Vagina (tissue), 2 donors: Measurements from ENCODE around the gene CGB1. TPM values are rescaled to one million over a fixed set of nuclear protein-coding genes. Genes with fewer than 3 reads are reported as not detected.

Experiments
- DNase-seq, 2 donors: peaks; one replicate each; pipeline ENCODE4 v3.0.0-alpha.2; 2017; ENCODE audit errors: extremely low spot score in 2 of 2
- H3K27ac ChIP-seq: fragments of 200-600 bp; sonication (generic); one replicate; pipeline ENCODE4 v1.5.1; 2019
- H3K27me3 ChIP-seq: fragments of 200-600 bp; sonication (generic); one replicate; pipeline ENCODE4 v1.5.1; 2019
- H3K36me3 ChIP-seq, 2 donors: fragments of 200-600 bp; sonication (generic); one replicate each; pipeline ENCODE4 v1.5.1; 2017 to 2019
- H3K4me1 ChIP-seq: fragments of 200-600 bp; sonication (generic); one replicate; pipeline ENCODE4 v1.5.1; 2019
- H3K4me3 ChIP-seq, 2 donors: fragments of 200-600 bp; sonication (generic); 1 replicate in 1 of 2; 2 replicates in 1 of 2; pipeline ENCODE4 v1.5.1; 2016 to 2019
- H3K9me3 ChIP-seq: fragments of 200-600 bp; sonication (generic); one replicate; pipeline ENCODE4 v1.5.1; 2019
- POLR2A ChIP-seq, 2 donors: fragments of 450-650 bp; IDR thresholded peaks; one replicate each; pipeline ENCODE4 v1.6.1; 2017; ENCODE audit warnings: antibody characterized with exemption in 2 of 2, mild to moderate bottlenecking in 2 of 2, moderate library complexity in 2 of 2
- POLR2AphosphoS5 ChIP-seq, 2 donors: sonication (generic); formaldehyde crosslinking; IDR thresholded peaks; one replicate each; pipeline ENCODE4 v1.9.0; 2017; ENCODE audit warnings: antibody characterized with exemption in 2 of 2, mild to moderate bottlenecking in 2 of 2, low read depth in 1 of 2; ENCODE audit not compliant: insufficient read depth in 1 of 2
- intact Hi-C: fragments of 100-400 bp; cut with DNase I; formaldehyde crosslinking; loops from one replicate; pipeline ENCODE4 v1.15.1; 2023
- total RNA-seq: library from RNA; depleted of rRNA; stranded (reverse); fragments of >200 nt; gene quantifications from one replicate; pipeline ENCODE4 v1.2.3, GENCODE V29; 2016
- TF ChIP-seq, protein P1 (sequence below), 3 experiments: fragments of 450-650 bp in 2 of 3; fragments of 200-600 bp in 1 of 3; sonication (generic) in 1 of 3; IDR thresholded peaks; one replicate each; pipeline ENCODE4 v1.5.1; 2017 to 2019; ENCODE audit warnings: antibody characterized with exemption in 3 of 3, mild to moderate bottlenecking in 2 of 3, moderate library complexity in 2 of 3

CGB1 gene
- total RNA-seq, 1 donor from 2014 or later, result not detected

DNA sequence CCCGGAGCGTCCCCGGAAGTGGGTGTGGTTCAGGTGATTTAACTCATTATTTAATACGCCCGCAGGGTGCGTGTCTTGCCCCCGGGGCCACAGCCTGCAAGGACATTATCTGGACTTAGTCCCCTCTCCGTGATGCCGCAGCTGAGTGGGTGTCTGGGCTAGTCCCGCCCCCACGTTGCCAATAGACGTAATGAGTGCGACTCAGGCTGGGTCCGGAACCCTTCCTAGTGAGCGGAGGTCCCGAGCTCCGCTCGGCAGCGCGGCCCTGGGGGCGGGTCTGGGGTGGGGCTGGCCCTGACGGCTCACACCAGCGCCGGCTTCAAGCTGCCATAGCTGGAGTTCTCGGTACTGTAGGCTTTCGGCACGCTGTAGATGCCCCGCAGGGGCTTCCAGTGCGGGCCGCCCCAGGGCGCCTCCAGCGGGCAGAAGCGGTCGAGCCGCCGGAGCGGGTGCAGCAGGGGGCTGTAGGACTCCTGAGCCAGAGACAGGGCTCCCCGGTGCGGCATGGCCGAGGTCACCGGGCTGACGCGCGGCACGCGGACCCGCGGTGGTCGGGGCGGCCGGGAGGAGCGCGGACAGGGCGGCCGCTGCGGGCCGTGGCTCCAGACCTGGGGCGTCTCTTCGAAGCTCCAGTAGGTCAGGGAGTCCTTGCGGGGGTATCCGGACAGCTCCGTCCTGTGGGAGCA lies 18.9 kb downstream of the CGB1 start:
- Histone ChIP-seq H3K4me3 (peak overlapping the region; percentile 44 to 45), H3K9me3 (no peaks in the 10 kb centered on the region), H3K36me3 (peaks cover 0 to 12% of the 10 kb centered on the region in 2 donors), H3K27ac (no peak overlapping the region), H3K27me3 (peaks cover 6% of the 10 kb centered on the region), H3K4me1 (peaks cover 26% of the 10 kb centered on the region)
- TF ChIP-seq POLR2A (IDR thresholded peaks at IDR 0.05) (no peak), POLR2AphosphoS5 (IDR thresholded peaks at IDR 0.05; ENCODE audit: insufficient read depth in 1 of 2, low read depth in 1 of 2) (no peak)
- TF ChIP-seq, protein P1, sequence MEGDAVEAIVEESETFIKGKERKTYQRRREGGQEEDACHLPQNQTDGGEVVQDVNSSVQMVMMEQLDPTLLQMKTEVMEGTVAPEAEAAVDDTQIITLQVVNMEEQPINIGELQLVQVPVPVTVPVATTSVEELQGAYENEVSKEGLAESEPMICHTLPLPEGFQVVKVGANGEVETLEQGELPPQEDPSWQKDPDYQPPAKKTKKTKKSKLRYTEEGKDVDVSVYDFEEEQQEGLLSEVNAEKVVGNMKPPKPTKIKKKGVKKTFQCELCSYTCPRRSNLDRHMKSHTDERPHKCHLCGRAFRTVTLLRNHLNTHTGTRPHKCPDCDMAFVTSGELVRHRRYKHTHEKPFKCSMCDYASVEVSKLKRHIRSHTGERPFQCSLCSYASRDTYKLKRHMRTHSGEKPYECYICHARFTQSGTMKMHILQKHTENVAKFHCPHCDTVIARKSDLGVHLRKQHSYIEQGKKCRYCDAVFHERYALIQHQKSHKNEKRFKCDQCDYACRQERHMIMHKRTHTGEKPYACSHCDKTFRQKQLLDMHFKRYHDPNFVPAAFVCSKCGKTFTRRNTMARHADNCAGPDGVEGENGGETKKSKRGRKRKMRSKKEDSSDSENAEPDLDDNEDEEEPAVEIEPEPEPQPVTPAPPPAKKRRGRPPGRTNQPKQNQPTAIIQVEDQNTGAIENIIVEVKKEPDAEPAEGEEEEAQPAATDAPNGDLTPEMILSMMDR (IDR thresholded peaks at IDR 0.05), result no peak
- intact Hi-C loops, result no loop called here
- no peak for DNase-seq

DNA sequence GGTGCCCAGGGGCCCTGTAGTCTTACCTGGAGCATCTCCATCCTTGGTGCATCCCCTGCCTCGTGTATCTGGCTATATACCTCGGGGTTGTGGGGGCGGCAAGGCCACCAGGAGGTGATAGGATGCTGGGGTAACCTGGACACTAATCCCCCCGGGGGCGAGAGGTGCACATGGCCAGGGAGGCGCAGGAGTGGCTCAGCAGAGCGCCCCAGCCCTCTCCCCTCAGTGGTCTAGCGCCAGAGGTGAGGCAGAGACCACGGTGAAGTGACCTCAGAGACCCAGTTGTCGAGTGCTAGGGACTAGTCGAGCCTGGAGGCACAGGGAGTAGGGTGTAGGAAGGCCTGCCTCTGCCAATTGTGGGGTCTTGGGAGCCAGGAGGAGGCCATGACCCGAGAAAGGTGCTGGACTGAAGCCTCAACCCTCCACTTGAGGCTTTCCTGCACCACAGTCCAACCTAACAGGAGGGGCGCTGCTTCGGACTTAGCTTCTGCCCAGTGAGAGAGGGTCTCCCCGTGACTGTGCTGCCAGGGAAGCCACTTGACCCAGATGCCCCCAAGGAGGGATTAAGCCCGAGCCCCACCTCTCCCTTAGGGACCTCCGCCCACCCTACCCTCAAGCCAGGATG lies 19.5 kb downstream of the CGB1 start, which contains the start of gene LHB:
LHB (minus strand) TSS at position 51 of the 625 bp plus-strand sequence; CDS start at position 41, 10 bp downstream.
- peak within 1 kb of the TSS; percentile 44 to 45 for H3K4me3 ChIP-seq
- H3K9me3 ChIP-seq, result no peaks in the 10 kb centered on the region
- no peak for TF ChIP-seq POLR2AphosphoS5 (IDR thresholded peaks at IDR 0.05; ENCODE audit: insufficient read depth in 1 of 2, low read depth in 1 of 2)
- no peak for TF ChIP-seq POLR2A (IDR thresholded peaks at IDR 0.05)
- TF ChIP-seq, protein P1 (IDR thresholded peaks at IDR 0.05), result no peak
- H3K27ac ChIP-seq, result no peak within 1 kb of the TSS
- intact Hi-C loops, result no loop called here
- peaks cover 6% of the 10 kb centered on the region for H3K27me3 ChIP-seq
- peaks cover 26% of the 10 kb centered on the region for H3K4me1 ChIP-seq
- no peak for DNase-seq
- H3K36me3 ChIP-seq, result peaks cover 0 to 19% of the 10 kb centered on the region in 2 donors

DNA sequence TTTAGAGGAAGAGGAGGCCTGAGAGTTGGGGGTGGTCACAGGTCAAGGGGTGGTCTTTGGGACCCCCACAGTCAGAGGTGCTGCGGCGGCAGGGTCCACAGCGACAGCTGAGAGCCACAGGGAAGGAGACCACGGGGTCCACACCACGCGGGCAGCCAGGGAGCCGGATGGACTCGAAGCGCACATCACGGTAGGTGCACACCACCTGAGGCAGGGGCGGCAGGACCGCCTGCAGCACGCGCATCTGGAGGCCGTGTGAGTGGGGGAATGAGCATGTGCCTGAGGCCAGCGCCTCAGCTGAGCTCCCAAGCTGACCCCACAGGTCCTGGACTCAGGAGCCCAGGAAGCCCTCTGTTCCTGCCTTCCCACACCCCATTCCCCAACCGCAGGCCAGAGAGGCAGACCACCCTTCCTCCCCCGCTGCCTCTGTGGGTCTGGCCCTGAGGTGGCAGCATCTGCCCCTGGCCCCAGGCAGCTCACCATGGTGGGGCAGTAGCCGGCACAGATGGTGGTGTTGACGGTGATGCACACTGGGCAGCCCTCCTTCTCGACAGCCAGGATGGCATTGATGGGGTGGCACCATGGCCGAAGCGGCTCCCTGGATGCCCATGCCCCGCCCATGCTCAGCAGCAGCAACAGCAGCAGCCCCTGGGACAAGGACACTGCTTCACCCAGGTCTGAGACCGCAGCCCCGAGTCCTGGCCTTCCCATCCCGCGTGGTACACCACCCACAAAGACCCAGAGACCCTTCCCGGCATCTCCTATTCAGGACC lies 20.4 kb downstream of the CGB1 start:
- no peaks in the 10 kb centered on the region for H3K9me3 ChIP-seq
- TF ChIP-seq, protein P1 (IDR thresholded peaks at IDR 0.05), result no peak
- TF ChIP-seq POLR2AphosphoS5 (IDR thresholded peaks at IDR 0.05; ENCODE audit: insufficient read depth in 1 of 2, low read depth in 1 of 2) (no peak), POLR2A (IDR thresholded peaks at IDR 0.05) (no peak)
- no peak for DNase-seq
- H3K27me3 ChIP-seq, result peaks cover 6% of the 10 kb centered on the region
- peaks cover 0 to 26% of the 10 kb centered on the region in 2 donors for H3K36me3 ChIP-seq
- peaks cover 26% of the 10 kb centered on the region for H3K4me1 ChIP-seq
- no peak overlapping the region for H3K4me3 ChIP-seq
- H3K27ac ChIP-seq, result no peak overlapping the region
- intact Hi-C loops, result no loop called here

DNA sequence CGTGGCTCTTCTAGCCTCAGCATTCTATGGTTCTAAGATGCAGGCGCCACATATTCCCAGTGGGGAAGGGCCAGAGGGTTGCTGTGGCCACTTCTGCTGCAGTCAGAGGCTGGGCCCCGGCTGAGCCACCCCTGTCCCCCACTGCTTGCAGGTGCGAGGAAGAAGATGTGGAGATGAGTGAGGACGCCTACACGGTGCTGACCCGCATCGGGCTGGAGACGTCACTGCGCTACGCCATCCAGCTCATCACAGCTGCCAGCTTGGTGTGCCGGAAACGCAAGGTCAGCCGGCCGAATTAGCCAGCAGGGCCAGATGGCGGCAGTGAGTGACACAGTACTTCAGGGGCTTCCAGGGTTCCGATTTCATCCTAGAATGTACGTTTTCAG lies 21.8 kb downstream of the CGB1 start:
- peaks cover 26% of the 10 kb centered on the region for H3K4me1 ChIP-seq
- DNase-seq, result no peak
- TF ChIP-seq POLR2A (IDR thresholded peaks at IDR 0.05) (no peak), POLR2AphosphoS5 (IDR thresholded peaks at IDR 0.05; ENCODE audit: insufficient read depth in 1 of 2, low read depth in 1 of 2) (no peak)
- TF ChIP-seq, protein P1 (IDR thresholded peaks at IDR 0.05), result no peak
- peaks cover 0 to 39% of the 10 kb centered on the region in 2 donors for H3K36me3 ChIP-seq
- no peaks in the 10 kb centered on the region for H3K9me3 ChIP-seq
- H3K27ac ChIP-seq, result no peak overlapping the region
- H3K4me3 ChIP-seq, result no peak overlapping the region
- intact Hi-C loops, result no loop called here
- H3K27me3 ChIP-seq, result peaks cover 6% of the 10 kb centered on the region
